Peyer's patch (tissue), 4 donors: ENCODE data around the gene ANXA2. TPM values are rescaled to one million over a fixed set of nuclear protein-coding genes. Genes with fewer than 3 reads are reported as not detected.

Source experiments
- DNase-seq, 3 donors: peaks; one replicate each; pipeline ENCODE4 v3.0.0-alpha.2; 2017 to 2019
- H3K27ac ChIP-seq, 4 donors: fragments of 200-600 bp; sonication (generic); one replicate each; pipeline ENCODE4 v1.5.1; 2016 to 2019
- H3K27me3 ChIP-seq, 2 donors: fragments of 200-600 bp; sonication (generic); one replicate each; pipeline ENCODE4 v1.5.1; 2019
- H3K36me3 ChIP-seq, 3 donors: fragments of 200-600 bp; sonication (generic); one replicate each; pipeline ENCODE4 v1.5.1; 2016 to 2019
- H3K4me1 ChIP-seq, 4 donors: fragments of 200-600 bp; sonication (generic); one replicate each; pipeline ENCODE4 v1.5.1; 2016 to 2019
- H3K4me3 ChIP-seq, 4 donors: fragments of 200-600 bp; sonication (generic); 1 replicate in 3 of 4; 2 replicates in 1 of 4; pipeline ENCODE4 v1.5.1; 2016 to 2019; ENCODE audit warnings: mild to moderate bottlenecking in 1 of 4
- H3K9me3 ChIP-seq, 4 donors: fragments of 200-600 bp; sonication (generic); one replicate each; pipeline ENCODE4 v1.5.1; 2016 to 2019; ENCODE audit warnings: mild to moderate bottlenecking in 1 of 4
- CTCF ChIP-seq, 6 experiments: fragments of 450-650 bp in 4 of 6; fragments of 200-600 bp in 2 of 6; sonication (generic) in 1 of 6; IDR thresholded peaks; one replicate each; pipeline ENCODE4 v1.5.1; 2017 to 2019; ENCODE audit warnings: antibody characterized with exemption in 6 of 6, mild to moderate bottlenecking in 3 of 6, moderate library complexity in 1 of 6
- POLR2A ChIP-seq, 2 donors: fragments of 450-650 bp; IDR thresholded peaks; one replicate each; pipeline ENCODE4 v1.5.1; 2017; ENCODE audit warnings: antibody characterized with exemption in 2 of 2, mild to moderate bottlenecking in 2 of 2, moderate library complexity in 2 of 2
- total RNA-seq, 4 donors: library from RNA; depleted of rRNA; stranded (reverse); fragments of >200 nt; gene quantifications; one replicate each; pipeline ENCODE4 v1.1.0, GENCODE V29; 2016

The ANXA2 gene
- total RNA-seq, 4 donors from 2014 or later: 564 to 802 (median 681) TPM

- Histone ChIP-seq H3K27me3 (no peaks in the 10 kb centered on the region), H3K9me3 (no peaks in the 10 kb centered on the region), H3K4me1 (peaks cover 0 to 35% (median 4%) of the 10 kb centered on the region in 4 donors), H3K27ac (no peak overlapping the region), H3K4me3 (no peak overlapping the region), H3K36me3 (peaks cover 0 to 31% (median 0%) of the 10 kb centered on the region in 3 donors)
- TF ChIP-seq CTCF (IDR thresholded peaks at IDR 0.05) (no peak), POLR2A (IDR thresholded peaks at IDR 0.05) (no peak)
- DNase-seq: no peak
Measured at GRCh38 chr15:60386615-60387014, 11.2 kb downstream of the ANXA2 start.

GRCh38 chr15:60385620-60386552, 11.9 kb downstream of the ANXA2 start:
- H3K4me3 ChIP-seq: no peak overlapping the region
- H3K4me1 ChIP-seq: peaks cover 0 to 27% (median 2%) of the 10 kb centered on the region in 4 donors
- no peak overlapping the region for H3K27ac ChIP-seq
- no peak for DNase-seq
- TF ChIP-seq POLR2A (IDR thresholded peaks at IDR 0.05) (no peak), CTCF (IDR thresholded peaks at IDR 0.05) (no peak)
- H3K27me3 ChIP-seq: no peaks in the 10 kb centered on the region
- peaks cover 0 to 38% (median 0%) of the 10 kb centered on the region in 3 donors for H3K36me3 ChIP-seq
- no peaks in the 10 kb centered on the region for H3K9me3 ChIP-seq

- no peak for DNase-seq
- TF ChIP-seq CTCF (IDR thresholded peaks at IDR 0.05) (no peak), POLR2A (IDR thresholded peaks at IDR 0.05) (no peak)
- no peaks in the 10 kb centered on the region for H3K27me3 ChIP-seq
- no peaks in the 10 kb centered on the region for H3K9me3 ChIP-seq
- H3K27ac ChIP-seq: no peak overlapping the region
- peaks cover 0 to 22% (median 0%) of the 10 kb centered on the region in 4 donors for H3K4me1 ChIP-seq
- no peak overlapping the region for H3K4me3 ChIP-seq
- H3K36me3 ChIP-seq: peaks cover 0 to 45% (median 0%) of the 10 kb centered on the region in 3 donors
Measured at GRCh38 chr15:60384526-60385126, 13.2 kb downstream of the ANXA2 start.

- H3K4me1 ChIP-seq: peaks cover 0 to 22% (median 0%) of the 10 kb centered on the region in 4 donors
- H3K9me3 ChIP-seq: no peaks in the 10 kb centered on the region
- no peak for TF ChIP-seq POLR2A (IDR thresholded peaks at IDR 0.05)
- TF ChIP-seq CTCF (IDR thresholded peaks at IDR 0.05): no peak
- DNase-seq: no peak
- H3K4me3 ChIP-seq: no peak overlapping the region
- H3K27me3 ChIP-seq: no peaks in the 10 kb centered on the region
- peaks cover 0 to 51% (median 0%) of the 10 kb centered on the region in 3 donors for H3K36me3 ChIP-seq
- H3K27ac ChIP-seq: no peak overlapping the region
Measured at GRCh38 chr15:60384053-60384452, 13.7 kb downstream of the ANXA2 start.

- H3K4me1 ChIP-seq: peaks cover 0 to 12% (median 0%) of the 10 kb centered on the region in 4 donors
- TF ChIP-seq CTCF (IDR thresholded peaks at IDR 0.05) (no peak), POLR2A (IDR thresholded peaks at IDR 0.05) (no peak)
Measured at GRCh38 chr15:60382773-60383674, 14.8 kb downstream of the ANXA2 start.

More at GRCh38 chr15:60382773-60383674, 14.8 kb downstream of the ANXA2 start:
- no peak for DNase-seq
- no peaks in the 10 kb centered on the region for H3K9me3 ChIP-seq
- peaks cover 0 to 59% (median 0%) of the 10 kb centered on the region in 3 donors for H3K36me3 ChIP-seq
- H3K27me3 ChIP-seq: no peaks in the 10 kb centered on the region
- no peak overlapping the region for H3K4me3 ChIP-seq
- H3K27ac ChIP-seq: no peak overlapping the region
